ENCODE data around the gene SLC3A2.

DNA sequence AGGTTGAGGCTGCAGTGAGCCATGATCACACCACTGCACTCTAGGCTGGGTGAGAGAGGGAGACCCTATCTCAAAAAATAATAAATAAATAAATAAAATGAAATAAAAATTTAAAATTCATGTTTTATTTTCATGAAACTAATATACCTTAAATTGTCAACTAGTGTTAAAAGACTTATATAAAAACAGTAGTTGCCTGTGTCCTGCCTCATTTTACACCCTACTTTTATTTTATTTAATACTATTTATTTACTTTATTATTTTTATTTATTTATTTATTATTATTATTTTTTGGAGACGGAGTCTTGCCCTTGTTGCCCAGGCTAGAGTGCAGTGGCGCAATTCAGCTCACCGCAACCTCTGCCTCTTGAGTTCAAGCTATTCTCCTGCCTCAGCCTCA is 36.5 kb upstream of the SLC3A2 start:
- TF ChIP-seq, protein P1, sequence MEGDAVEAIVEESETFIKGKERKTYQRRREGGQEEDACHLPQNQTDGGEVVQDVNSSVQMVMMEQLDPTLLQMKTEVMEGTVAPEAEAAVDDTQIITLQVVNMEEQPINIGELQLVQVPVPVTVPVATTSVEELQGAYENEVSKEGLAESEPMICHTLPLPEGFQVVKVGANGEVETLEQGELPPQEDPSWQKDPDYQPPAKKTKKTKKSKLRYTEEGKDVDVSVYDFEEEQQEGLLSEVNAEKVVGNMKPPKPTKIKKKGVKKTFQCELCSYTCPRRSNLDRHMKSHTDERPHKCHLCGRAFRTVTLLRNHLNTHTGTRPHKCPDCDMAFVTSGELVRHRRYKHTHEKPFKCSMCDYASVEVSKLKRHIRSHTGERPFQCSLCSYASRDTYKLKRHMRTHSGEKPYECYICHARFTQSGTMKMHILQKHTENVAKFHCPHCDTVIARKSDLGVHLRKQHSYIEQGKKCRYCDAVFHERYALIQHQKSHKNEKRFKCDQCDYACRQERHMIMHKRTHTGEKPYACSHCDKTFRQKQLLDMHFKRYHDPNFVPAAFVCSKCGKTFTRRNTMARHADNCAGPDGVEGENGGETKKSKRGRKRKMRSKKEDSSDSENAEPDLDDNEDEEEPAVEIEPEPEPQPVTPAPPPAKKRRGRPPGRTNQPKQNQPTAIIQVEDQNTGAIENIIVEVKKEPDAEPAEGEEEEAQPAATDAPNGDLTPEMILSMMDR (IDR thresholded peaks at IDR 0.05) = no peak
- TF ChIP-seq POLR2A (IDR thresholded peaks at IDR 0.05) = no peak

Measured in uterus (tissue), 2 donors.